B cell (primary cell): Measurements from ENCODE around the gene SLC51B.
"Not testable (repeated sequence)": the region's sequence is repeated elsewhere in the genome, so short reads cannot be mapped to it uniquely, and the experiment has no call there.

Experiments
- EZH2 ChIP-seq: IDR thresholded peaks from 2 replicates; pipeline ENCODE4 v1.6.1; 2012; ENCODE audit warnings: borderline replicate concordance, low read depth, mild to moderate bottlenecking, moderate library complexity, low read length; ENCODE audit not compliant: insufficient read depth, poor library complexity, severe bottlenecking
- TF ChIP-seq, protein P1 (sequence below): fragments of 200-600 bp; IDR thresholded peaks from one replicate; pipeline ENCODE4 v1.8.0; 2022; ENCODE audit warnings: antibody characterized with exemption, mild to moderate bottlenecking

DNA sequence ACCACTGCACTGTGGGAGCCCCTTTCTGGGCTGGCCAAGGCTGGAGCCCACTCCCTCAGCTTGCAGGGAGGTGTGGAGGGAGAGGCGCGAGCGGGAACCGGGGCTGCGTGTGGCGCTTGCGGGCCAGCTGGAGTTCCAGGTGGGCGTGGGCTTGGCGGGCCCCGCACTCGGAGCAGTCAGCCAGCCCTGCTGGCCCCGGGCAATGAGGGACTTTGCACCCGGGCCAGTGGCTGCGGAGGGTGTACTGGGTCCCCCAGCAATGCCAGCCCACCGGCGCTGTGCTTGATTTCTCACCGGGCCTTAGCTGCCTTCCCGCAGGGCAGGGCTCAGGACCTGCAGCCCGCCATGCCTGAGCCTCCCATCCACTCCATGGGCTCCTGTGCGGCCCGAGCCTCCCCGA, 29.8 kb downstream of the SLC51B start:
- TF ChIP-seq, protein P1, sequence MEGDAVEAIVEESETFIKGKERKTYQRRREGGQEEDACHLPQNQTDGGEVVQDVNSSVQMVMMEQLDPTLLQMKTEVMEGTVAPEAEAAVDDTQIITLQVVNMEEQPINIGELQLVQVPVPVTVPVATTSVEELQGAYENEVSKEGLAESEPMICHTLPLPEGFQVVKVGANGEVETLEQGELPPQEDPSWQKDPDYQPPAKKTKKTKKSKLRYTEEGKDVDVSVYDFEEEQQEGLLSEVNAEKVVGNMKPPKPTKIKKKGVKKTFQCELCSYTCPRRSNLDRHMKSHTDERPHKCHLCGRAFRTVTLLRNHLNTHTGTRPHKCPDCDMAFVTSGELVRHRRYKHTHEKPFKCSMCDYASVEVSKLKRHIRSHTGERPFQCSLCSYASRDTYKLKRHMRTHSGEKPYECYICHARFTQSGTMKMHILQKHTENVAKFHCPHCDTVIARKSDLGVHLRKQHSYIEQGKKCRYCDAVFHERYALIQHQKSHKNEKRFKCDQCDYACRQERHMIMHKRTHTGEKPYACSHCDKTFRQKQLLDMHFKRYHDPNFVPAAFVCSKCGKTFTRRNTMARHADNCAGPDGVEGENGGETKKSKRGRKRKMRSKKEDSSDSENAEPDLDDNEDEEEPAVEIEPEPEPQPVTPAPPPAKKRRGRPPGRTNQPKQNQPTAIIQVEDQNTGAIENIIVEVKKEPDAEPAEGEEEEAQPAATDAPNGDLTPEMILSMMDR, result not testable (repeated sequence)
- not testable (repeated sequence) for TF ChIP-seq EZH2
